ENCODE data around the gene HSPB7.
"Not testable (repeated sequence)": the region's sequence is repeated elsewhere in the genome, so short reads cannot be mapped to it uniquely, and the experiment has no call there.

DNA sequence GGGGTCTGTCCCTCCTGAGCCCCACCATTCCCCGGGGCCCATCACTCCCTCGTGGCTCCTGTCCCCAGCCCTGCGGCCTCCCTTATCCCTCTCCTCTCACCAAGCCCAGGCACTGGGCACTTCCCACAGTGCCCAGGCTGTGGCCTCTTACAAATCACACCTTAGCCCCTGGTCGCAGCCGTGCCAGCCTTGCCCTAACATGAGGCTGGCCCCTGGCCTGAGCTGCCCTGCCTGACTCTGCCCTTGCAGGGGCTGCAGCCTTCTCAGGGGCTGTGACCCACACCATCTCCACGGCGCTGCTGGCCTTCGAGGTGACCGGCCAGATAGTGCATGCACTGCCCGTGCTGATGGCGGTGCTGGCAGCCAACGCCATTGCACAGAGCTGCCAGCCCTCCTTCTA is 34.1 kb upstream of the HSPB7 start:
- TF ChIP-seq, protein P1, sequence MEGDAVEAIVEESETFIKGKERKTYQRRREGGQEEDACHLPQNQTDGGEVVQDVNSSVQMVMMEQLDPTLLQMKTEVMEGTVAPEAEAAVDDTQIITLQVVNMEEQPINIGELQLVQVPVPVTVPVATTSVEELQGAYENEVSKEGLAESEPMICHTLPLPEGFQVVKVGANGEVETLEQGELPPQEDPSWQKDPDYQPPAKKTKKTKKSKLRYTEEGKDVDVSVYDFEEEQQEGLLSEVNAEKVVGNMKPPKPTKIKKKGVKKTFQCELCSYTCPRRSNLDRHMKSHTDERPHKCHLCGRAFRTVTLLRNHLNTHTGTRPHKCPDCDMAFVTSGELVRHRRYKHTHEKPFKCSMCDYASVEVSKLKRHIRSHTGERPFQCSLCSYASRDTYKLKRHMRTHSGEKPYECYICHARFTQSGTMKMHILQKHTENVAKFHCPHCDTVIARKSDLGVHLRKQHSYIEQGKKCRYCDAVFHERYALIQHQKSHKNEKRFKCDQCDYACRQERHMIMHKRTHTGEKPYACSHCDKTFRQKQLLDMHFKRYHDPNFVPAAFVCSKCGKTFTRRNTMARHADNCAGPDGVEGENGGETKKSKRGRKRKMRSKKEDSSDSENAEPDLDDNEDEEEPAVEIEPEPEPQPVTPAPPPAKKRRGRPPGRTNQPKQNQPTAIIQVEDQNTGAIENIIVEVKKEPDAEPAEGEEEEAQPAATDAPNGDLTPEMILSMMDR (IDR thresholded peaks at IDR 0.05; ENCODE audit: insufficient read depth, low read length) = not testable (repeated sequence)
- TF ChIP-seq, protein P2, sequence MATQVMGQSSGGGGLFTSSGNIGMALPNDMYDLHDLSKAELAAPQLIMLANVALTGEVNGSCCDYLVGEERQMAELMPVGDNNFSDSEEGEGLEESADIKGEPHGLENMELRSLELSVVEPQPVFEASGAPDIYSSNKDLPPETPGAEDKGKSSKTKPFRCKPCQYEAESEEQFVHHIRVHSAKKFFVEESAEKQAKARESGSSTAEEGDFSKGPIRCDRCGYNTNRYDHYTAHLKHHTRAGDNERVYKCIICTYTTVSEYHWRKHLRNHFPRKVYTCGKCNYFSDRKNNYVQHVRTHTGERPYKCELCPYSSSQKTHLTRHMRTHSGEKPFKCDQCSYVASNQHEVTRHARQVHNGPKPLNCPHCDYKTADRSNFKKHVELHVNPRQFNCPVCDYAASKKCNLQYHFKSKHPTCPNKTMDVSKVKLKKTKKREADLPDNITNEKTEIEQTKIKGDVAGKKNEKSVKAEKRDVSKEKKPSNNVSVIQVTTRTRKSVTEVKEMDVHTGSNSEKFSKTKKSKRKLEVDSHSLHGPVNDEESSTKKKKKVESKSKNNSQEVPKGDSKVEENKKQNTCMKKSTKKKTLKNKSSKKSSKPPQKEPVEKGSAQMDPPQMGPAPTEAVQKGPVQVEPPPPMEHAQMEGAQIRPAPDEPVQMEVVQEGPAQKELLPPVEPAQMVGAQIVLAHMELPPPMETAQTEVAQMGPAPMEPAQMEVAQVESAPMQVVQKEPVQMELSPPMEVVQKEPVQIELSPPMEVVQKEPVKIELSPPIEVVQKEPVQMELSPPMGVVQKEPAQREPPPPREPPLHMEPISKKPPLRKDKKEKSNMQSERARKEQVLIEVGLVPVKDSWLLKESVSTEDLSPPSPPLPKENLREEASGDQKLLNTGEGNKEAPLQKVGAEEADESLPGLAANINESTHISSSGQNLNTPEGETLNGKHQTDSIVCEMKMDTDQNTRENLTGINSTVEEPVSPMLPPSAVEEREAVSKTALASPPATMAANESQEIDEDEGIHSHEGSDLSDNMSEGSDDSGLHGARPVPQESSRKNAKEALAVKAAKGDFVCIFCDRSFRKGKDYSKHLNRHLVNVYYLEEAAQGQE (IDR thresholded peaks at IDR 0.05; ENCODE audit: insufficient replicate concordance, low read depth) = not testable (repeated sequence)
- TF ChIP-seq POLR2AphosphoS5 (IDR thresholded peaks at IDR 0.05; ENCODE audit: low read depth); GABPA (IDR thresholded peaks at IDR 0.05; ENCODE audit: low read depth); SPI1 (IDR thresholded peaks at IDR 0.05; ENCODE audit: borderline replicate concordance, low read depth): not testable (repeated sequence)

Data from HL-60 (cell line).